NT2/D1 (cell line): ENCODE data around the gene ENPP1.

Experiments
- YY1 ChIP-seq: IDR thresholded peaks from 2 replicates; pipeline ENCODE4 v1.6.1; 2011; ENCODE audit not compliant: insufficient read length, insufficient read depth
- ZNF274 ChIP-seq: IDR thresholded peaks from 2 replicates; pipeline ENCODE4 v1.6.1; 2011; ENCODE audit warnings: mild to moderate bottlenecking, low read depth, low read length

DNA sequence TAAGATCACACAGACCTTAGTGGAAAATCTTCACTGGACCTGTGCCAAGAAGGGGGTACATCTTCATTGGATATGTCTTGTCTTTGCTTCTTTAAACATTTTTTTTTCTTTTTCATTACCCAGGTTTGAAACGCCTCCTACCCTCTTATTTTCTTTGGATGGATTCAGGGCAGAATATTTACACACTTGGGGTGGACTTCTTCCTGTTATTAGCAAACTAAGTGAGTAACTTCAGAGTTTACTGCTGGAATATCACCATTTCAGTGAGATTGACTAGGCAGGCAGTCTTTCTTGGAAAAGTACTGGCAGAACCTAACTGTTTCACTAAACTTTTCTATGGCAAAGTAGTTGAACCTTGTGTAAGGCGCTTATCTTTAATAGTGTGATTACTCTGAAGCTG lies 47.0 kb downstream of the ENPP1 start:
- TF ChIP-seq YY1 (no peak), ZNF274 (no peak)
